NCI-H128 (cell line): ENCODE data around the gene TRIM4.
"Not testable (repeated sequence)": the region's sequence is repeated elsewhere in the genome, so short reads cannot be mapped to it uniquely, and the experiment has no call there.

Experiments used
- DNase-seq: peaks from one replicate; lab custom pipeline; 2025; ENCODE audit not compliant: unreplicated experiment; lab: John Stamatoyannopoulos, UW

TRIM4 gene, protein sequence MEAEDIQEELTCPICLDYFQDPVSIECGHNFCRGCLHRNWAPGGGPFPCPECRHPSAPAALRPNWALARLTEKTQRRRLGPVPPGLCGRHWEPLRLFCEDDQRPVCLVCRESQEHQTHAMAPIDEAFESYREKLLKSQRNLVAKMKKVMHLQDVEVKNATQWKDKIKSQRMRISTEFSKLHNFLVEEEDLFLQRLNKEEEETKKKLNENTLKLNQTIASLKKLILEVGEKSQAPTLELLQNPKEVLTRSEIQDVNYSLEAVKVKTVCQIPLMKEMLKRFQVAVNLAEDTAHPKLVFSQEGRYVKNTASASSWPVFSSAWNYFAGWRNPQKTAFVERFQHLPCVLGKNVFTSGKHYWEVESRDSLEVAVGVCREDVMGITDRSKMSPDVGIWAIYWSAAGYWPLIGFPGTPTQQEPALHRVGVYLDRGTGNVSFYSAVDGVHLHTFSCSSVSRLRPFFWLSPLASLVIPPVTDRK

DNA sequence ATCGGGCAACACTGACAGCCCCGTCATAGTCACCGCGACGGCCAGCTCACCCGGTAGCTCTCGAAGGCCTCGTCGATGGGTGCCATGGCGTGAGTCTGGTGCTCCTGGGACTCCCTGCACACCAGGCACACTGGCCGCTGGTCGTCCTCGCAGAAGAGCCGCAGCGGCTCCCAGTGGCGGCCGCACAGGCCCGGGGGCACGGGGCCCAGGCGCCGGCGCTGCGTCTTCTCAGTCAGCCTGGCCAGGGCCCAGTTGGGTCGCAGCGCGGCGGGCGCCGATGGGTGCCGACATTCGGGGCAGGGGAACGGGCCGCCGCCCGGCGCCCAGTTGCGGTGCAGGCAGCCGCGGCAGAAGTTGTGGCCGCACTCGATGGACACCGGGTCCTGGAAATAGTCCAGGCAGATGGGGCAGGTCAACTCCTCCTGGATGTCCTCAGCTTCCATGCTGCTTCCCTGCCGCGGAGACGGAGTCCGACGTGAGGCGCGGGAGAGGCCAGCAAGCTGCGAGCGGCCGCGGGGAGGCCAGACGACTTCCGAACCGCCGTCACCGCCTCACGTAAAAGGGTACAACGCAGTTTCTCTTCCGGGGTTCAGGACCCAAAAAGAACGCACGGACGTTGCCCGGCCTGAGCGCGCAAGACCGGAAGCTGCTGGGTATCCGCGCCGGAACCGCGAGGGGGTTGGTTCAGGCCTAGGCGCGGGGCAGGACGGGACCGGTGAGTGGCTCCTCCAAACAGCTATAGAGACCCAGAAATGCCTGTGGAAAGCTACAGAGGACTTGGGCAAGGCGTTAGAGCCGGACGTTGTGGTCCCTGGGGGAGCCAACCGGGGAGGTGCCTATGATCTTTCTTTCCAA, at the start of gene TRIM4:
TSS of gene TRIM4 (minus strand) at position 572 of the 855 bp plus-strand sequence. CDS start at position 443, 129 bp downstream.
- peak; percentile 72 for DNase-seq

DNA sequence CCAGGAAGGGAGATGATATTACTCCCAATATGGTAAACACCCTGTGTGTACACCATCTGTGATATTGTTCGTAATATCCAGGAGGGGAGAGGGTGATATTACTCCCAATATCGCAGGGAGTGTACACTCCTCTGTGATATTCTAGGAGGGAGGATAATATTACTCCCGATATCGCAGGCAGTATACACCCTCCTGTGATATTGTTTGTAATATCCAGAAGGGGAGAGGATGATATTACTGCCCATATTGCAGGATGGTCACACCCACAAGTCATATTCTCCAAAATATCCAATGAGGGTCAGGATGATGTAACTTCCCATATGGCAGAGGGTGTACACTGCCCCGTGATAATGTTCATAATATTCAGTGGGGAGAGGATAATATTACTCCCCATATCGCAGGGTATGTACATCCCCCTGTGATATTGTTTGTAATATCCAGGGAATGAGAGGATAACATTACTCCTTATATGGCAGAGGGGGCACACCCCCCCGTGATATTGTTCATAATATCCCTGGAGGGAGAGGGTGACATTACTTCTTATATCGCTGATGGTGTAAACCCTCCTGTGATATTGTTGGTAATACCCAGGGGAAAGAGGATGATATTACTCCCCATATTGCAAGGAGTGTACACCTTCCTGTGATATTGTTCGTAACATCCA, 39.4 kb upstream of the TRIM4 start:
- no peak for DNase-seq

DNA sequence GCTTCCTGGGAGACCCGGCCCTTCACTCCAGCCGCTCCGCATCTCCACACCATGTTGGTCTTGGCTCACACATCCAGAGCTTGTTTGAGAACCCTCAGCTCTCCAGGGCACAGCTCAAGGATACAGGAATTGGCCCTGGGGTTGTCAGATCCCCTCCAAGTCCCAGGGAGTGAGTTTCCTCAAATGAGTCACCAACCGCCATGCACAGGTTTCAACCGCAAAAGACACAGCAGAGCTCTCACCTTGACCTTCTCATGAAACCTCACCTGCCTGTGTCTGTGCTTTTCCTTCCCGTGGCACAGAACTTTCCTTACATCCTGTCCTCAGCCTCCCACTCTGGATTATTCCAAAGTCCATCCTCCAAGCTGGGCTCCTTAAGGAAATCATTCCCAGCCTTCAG, 35.9 kb upstream of the TRIM4 start:
- DNase-seq = no peak

DNA sequence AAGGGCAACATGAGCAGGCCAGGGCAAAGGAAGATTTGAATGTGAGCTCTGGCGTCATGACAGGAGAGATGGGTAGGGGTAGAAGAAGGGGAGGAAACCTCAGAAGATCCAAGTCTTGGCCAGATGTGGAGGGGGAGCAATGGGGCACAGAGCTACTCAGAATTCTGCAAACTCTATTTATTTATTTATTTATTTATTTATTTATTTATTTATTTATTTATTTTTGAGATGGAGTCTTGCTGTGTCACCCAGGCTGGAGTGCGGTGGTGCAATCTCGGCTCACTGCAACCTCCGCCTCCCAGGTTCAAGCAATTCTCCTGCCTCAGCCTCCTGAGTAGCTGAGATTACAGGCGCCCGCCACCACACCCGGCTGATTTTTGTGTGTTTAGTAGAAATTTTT, 35.3 kb upstream of the TRIM4 start:
- not testable (repeated sequence) for DNase-seq

DNA sequence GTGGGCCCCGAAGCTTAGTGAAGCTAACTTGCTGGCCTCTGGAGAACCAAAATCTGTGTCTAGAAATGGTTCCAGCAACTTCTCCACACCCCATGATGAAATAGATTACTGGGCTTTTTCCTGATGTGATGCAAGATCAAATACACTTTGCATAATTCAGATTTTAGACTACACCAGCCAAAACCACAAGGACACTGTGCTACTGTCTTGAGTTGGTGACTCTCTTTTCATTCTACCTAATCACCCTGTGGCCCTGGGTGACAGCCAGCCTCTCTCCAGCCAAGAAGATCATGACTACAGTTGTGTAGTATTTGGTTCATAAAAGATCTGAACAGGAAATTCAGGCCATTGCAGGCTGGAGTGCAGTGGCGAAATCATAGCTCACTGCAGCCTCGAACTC, 34.3 kb upstream of the TRIM4 start:
- no peak for DNase-seq

DNA sequence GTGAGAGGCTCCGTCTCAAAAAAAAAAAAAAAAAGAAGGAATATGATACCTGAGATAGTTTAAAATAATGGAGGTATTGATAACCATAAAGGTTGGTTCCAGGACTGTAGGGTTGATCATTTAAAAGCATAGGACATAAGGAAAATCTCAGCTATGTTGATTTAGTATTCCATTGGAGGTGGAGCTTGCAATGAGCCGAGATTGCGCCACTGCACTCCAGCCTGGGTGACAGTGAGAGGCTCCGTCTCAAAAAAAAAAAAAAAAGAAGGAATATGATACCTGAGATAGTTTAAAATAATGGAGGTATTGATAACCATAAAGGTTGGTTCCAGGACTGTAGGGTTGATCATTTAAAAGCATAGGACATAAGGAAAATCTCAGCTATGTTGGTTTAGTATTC, 33.3 kb upstream of the TRIM4 start:
- DNase-seq = not testable (repeated sequence)

DNA sequence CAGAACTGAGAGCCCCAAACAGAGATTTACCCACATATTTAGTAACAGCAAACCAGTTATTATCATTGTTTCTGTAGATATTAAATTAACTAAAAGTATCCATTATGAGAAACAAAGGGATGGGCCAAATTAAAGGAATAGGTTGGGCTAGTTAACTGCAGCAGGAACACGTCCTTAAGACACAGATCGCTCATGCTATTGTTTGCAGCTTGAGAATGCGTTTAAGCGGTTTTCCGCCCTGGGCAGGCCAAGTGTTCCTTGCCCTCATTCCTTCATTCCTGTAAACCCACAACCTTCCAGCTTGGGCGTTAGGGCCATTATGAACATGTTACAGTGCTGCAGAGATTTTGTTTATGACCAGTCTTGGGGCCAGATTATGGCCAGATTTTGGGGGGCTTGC, 31.5 kb upstream of the TRIM4 start:
- DNase-seq = not testable (repeated sequence)

DNA sequence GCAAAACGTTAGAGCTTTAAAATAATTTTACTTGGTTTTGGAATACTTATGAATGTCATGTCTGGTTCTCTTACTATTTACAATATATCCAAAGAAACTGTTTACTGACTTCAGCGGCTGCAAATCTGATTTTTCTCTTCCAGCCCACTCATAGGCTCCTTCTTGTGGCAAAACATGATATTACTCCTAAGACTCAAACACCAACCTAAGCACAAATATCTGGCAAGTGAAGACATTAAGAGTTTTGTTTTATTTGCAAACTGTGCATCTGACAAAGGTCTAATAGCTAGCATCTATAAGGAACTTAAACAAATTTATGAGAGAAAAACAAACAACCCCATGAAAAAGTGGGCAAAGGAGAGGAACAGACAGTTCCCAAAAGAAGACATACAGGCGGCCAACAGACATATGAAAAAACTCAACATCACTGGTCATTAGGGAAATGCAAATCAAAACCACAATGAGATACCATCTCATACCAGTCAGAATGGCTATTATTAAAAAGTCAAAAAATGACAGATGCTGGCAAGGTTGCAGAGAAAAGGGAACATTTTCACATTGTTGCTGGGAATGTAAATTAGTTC, 30.4 kb upstream of the TRIM4 start:
- no peak for DNase-seq

DNA sequence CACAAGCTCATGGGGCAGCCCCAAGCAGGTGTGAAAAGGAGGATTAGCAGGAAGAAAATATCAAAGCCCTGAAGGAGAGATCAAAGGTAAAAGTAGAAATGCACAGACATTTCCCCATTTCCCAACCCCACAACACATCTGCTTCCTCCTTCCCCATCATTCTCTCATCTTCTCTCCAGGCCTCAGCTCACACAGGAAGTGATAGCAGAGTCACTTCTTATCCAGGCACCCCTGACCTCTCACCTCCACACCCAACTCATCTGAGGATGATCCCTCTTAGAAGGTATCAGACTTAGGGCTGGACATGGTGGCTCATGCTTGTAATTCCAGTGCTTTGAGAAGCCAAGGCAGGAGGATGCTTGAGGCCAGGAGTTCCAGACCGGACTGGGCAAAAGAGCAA, 28.3 kb upstream of the TRIM4 start:
- DNase-seq = no peak

DNA sequence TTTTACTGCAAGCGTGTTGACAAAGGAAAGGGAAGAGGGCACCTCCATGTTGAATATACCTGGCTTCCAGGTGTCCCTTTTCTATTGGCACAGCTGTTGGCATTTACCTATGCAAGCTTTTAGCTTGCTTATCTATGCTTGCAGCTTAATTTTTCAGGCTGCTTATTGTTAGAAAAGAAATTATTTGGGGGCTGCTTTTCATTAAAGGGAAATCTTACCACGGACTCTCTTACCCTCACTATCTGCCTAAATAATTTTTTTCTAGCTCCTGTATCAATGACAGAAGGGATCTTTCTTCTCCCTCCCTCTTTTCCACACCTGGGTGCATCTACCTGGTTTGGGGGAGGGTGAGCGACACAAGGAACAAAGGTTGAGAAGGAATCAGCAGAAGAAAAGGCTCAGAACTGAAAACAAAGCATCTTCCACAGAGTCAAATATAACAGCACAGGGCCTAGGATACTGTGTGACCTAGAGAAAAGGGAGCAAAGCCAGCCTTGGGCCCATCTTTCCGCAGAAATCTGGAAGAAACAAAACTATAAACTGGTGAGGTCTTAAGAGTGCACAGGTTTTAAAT, 25.3 kb upstream of the TRIM4 start:
- no peak for DNase-seq

DNA sequence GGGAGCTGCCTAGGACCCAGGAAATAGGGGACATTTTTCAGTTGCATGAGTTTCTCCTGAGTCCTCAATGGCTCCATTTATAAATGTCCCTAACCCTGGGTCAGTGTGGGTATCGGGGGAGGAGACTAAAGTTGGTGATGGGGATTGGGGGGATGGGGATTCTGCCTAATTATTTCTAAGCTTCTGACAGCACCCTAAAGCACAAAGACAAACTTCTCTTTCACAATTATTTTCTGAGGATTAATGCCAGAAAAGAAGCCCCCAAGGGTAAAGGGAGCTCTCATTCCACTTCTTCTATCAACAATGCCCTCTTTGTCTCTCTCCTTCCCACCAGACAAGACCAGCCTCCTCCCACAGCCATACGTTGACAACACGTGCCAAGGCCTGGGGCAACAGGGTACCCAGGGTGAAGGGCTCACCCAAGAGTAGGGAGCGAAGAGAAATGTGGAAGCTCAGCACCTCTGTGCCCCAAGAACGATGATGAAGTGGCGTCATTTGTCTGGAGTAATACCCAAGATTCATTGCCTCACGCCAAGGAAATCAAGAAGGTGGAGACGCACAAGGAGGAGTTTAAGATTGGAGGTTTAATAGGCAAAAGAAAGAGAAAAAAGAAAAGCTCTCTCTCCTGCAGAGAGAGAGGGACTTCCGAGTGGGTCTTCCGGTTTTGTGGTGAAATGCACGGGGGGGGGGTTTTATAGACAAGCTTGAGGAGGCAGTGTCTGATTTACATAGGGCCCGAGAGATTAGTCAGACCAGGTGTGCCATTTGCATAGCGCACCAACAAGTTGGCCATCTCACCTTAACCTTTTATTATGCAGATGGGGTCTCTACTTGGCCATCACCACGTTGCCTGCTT, 24.5 kb upstream of the TRIM4 start:
- no peak for DNase-seq

DNA sequence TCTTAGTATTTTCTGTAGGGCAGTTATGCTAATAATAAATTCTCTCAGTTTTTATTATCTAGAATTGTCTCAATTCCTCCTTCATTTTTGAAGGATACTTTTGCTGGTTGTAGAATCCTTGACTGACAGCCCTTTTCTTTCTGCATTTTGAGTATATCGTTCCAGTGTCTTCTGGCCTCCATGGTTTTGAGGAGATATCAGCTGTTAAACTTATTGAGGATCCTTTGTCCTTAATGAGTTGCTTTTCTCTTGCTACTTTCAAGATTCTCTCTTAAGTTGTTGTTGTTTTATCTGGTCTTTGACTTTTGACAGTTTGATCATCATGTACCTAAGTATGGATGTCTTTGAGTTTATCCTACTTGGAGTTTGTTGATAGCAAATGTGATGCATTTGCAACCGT, 19.0 kb upstream of the TRIM4 start:
- no peak for DNase-seq

DNA sequence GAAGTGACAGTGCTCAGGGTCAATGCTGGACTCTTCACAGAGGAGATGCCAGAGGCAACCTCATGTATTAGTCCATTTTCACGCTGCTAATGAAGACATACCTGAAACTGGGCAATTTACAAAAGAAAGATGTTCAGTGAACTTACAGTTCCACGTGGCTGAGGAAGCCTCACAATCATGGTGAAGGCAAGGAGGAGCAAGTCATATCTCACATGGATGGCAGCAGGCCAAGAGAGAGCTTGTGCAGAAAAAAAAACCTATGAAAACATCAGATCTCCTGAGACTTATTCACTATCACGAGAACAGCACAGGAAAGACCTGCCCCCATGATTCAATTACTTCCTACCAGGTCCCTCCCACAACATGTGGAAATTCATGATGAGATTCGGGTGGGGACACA, 15.7 kb upstream of the TRIM4 start:
- DNase-seq = not testable (repeated sequence)

DNA sequence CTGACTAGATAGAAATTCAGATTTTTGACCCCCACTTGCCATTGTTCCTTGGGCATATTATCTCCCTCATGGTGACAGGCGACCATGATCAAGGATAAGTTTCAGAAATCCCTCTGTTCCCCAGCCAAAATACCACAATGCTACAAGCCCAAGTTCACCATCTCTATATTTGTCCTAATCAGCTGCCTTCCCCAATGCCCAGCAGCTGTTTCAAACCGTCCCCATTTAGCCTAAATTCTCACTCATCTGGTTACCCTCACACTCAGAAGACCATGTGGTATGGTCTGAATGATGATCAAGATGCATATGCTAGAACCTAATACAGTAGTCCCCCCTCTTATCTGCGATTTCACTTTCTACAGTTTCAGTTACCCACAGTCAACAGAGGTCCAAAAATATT, 11.0 kb upstream of the TRIM4 start:
- no peak for DNase-seq

DNA sequence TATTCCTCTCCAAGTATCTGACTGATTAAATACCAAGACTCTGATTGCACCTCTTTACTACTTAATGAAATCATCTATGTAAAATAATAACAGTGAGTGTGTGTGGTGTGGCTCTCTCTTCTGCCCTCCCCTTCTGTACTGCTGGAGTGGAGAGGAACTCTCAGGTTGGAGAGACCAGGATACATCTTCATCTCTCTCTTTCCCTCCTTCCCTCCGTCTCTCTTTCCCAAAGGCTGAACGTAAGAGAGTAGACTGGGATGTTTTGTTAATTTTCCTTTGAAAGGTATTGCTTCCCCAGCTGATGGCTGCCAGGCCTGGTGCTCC, 10.4 kb upstream of the TRIM4 start:
- DNase-seq = no peak

DNA sequence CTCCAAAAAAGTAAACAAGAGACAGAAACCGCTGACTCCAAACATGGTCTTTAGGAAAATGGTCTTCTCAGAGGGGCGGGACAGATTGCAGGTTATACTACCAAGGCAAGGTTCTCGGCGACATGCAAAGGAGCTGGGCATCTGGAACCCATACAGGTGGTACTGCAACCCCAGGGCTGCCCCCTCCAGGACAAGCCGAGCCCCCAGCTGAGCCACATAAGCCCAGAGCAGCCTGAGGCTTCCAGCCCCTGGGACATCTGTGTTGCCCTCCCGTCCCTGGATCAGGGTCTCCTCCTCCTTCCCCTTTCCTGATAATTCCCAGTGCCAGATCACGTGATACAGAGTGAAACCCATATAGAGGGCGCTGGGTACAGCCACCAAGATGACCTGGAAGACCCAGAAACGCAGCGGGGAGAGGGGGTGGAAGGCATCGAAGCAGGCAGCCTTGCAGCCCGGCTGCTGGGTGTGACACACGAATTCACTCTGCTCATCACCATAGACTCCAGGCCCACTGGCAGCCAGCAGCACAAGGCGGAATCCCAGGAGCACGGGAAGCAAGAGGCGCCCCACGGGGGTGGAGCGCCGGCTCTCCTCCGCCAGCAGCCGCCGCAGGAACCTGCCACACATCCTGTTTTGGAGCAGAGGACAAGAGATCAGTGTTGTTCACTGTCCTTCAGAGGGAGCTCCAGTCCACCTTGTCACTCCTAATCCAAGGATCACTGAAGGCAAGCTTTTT, 9.8 kb upstream of the TRIM4 start, which contains the start of gene GJC3:
TSS of gene GJC3 (minus strand) at position 627 of the 736 bp plus-strand sequence. CDS start at position 627, 0 bp downstream.
- peak; percentile 46 for DNase-seq

DNA sequence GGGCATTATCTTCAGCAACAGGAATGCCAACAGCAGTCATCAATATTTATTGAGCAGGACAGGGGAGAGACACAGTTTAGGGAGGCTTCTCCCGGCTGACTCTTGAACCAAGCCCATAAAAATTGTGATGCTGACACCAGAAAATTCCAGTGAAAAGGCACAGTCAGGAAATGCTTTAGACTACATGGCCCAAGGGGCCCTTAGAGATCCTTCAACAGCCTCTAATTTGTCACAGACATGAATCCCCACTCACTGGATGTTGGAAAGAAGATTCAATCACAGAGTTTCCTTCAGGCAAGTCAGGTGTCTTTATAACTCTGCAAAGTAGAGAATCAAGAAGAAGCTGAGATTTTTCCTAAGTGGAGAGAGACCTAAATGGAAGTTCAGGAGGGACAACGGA, 8.9 kb upstream of the TRIM4 start:
- no peak for DNase-seq

DNA sequence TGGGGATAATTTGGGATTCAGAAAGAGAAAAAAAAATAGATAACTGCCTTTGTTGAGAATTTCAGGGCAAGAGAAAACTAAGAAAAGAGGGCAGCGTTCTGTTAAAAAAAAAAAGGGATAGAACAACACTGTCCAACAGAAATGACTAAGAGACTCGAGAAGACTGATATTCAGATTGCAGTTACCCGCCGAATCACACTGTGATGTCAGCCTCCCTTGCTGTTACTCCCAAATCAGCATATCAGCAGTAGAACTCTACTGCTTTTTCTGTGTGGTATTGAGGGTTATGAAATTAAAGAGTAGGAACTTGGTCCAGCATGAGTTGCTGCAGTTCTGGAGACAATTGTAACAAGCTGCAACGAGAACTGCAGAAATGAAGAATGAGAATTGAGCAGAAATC, 8.2 kb upstream of the TRIM4 start:
- DNase-seq = no peak

DNA sequence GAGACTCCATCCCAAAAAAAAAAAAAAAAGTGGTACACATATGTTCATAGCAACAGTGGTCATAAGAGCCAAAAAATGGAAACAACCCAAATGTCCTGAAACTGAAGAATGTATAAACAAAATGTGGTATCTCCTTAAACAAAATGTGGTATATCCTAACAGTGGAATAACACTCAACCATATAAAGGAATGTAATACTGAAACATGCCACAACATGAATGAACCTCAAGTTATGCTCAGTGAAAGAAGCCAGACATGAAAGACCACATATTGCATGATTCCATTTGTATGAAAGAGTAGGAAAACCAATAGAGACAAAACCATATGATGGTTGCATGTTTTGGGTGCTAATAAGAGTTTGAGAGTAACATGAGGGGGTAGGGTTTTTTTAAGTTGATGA, 7.0 kb upstream of the TRIM4 start:
- no peak for DNase-seq
